Upper lobe of right lung (tissue), 1 donor: Measurements from ENCODE around the gene HMSD. TPM values are rescaled to one million over a fixed set of nuclear protein-coding genes. Genes with fewer than 3 reads are reported as not detected.
"Not testable (repeated sequence)": the region's sequence is repeated elsewhere in the genome, so short reads cannot be mapped to it uniquely, and the experiment has no call there.

Experiments used
- ATAC-seq: fragments of 200-7000 bp; cut with Tn5 transposase; one replicate; pipeline ENCODE4 v1.9.1; 2020; ENCODE audit warnings: mild to moderate bottlenecking, moderate library complexity
- DNase-seq: peaks from one replicate; pipeline ENCODE4 v3.0.0-alpha.2; 2020
- H3K27ac ChIP-seq: fragments of 200-600 bp; one replicate; pipeline ENCODE4 v1.8.0; 2022
- H3K27me3 ChIP-seq: fragments of 200-600 bp; one replicate; pipeline ENCODE4 v1.8.0; 2022; ENCODE audit warnings: mild to moderate bottlenecking
- H3K36me3 ChIP-seq: fragments of 200-600 bp; one replicate; pipeline ENCODE4 v1.8.0; 2022
- H3K4me1 ChIP-seq: fragments of 200-600 bp; one replicate; pipeline ENCODE4 v1.8.0; 2022
- H3K4me3 ChIP-seq: fragments of 200-600 bp; one replicate; pipeline ENCODE4 v1.8.0; 2022; ENCODE audit warnings: mild to moderate bottlenecking
- H3K9me3 ChIP-seq: fragments of 200-600 bp; one replicate; pipeline ENCODE4 v1.8.0; 2022
- CTCF ChIP-seq: fragments of 200-600 bp; IDR thresholded peaks from one replicate; pipeline ENCODE4 v1.8.0; 2022; ENCODE audit warnings: antibody characterized with exemption
- intact Hi-C: fragments of 100-400 bp; cut with DNase I; formaldehyde crosslinking; loops from one replicate; pipeline ENCODE4 v1.11.0; 2022
- total RNA-seq: library from RNA; stranded (reverse); fragmentation: NEBNext Ultra II Directional; extraction: Animal tissue kit (Norgen Biotek cat#: 25700); gene quantifications from one replicate; pipeline ENCODE4 v1.2.1, GENCODE V29; 2021
- donor health status: DM: no; HTN: yes; CAD: no; lungs with severe emphysema.

Gene HMSD
- total RNA-seq, 1 donor from 2014 or later = 2.1 TPM

- Histone ChIP-seq H3K4me3 (no peak overlapping the region), H3K27ac (no peak overlapping the region), H3K36me3 (no peaks in the 10 kb centered on the region), H3K27me3 (peaks cover 7% of the 10 kb centered on the region), H3K4me1 (peaks cover 11% of the 10 kb centered on the region), H3K9me3 (no peaks in the 10 kb centered on the region)
- ATAC-seq (no peak), DNase-seq (no peak)
- intact Hi-C loops = no loop called here
- no peak for TF ChIP-seq CTCF
These were observed 9.1 kb upstream of the HMSD start for GRCh38 chr18:63940008-63940407.

GRCh38 chr18:63940543-63941050, 8.5 kb upstream of the HMSD start:
- DNase-seq, ATAC-seq, H3K9me3 ChIP-seq, H3K27me3 ChIP-seq, H3K36me3 ChIP-seq, intact Hi-C loops, H3K27ac ChIP-seq, H3K4me3 ChIP-seq: not testable (repeated sequence)
- peaks cover 11% of the 10 kb centered on the region for H3K4me1 ChIP-seq

- no peak for TF ChIP-seq CTCF
- ATAC-seq = no peak
- Histone ChIP-seq H3K27ac (no peak overlapping the region), H3K9me3 (no peaks in the 10 kb centered on the region), H3K4me3 (no peak overlapping the region), H3K4me1 (no peaks in the 10 kb centered on the region), H3K27me3 (peaks cover 7% of the 10 kb centered on the region), H3K36me3 (no peaks in the 10 kb centered on the region)
- DNase-seq = no peak
- intact Hi-C loops = no loop called here
These were observed 1.9 kb upstream of the HMSD start for GRCh38 chr18:63947051-63947790.

DNA sequence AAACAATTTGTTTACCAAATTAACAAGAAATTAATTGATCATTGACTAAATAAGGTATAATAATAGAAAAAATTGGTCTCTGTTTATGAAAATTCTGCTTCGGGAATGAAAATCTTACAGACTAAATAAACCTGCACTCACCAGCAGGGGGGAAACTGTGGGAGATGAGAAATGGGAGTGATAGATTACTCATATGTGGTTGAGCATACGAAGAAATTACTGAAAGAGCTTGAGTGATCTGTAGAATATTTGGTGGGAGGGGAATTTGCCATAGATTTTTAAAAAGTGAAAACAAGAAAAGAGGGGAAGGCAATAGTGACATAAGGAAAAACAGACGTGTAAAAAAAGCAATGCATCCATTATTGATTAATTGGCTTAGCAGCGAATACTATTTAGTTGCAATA, 2.2 kb downstream of the HMSD start:
- DNase-seq = no peak
- Histone ChIP-seq H3K36me3 (no peaks in the 10 kb centered on the region), H3K4me3 (no peak overlapping the region), H3K4me1 (no peaks in the 10 kb centered on the region), H3K27me3 (peaks cover 13% of the 10 kb centered on the region), H3K27ac (no peak overlapping the region), H3K9me3 (no peaks in the 10 kb centered on the region)
- TF ChIP-seq CTCF = no peak
- no peak for ATAC-seq
- intact Hi-C loops = no loop called here

GRCh38 chr18:63953811-63954210, 4.7 kb downstream of the HMSD start:
- no peak for DNase-seq
- intact Hi-C loops = no loop called here
- Histone ChIP-seq H3K36me3 (no peaks in the 10 kb centered on the region), H3K27ac (no peak overlapping the region), H3K27me3 (peaks cover 6% of the 10 kb centered on the region), H3K9me3 (no peaks in the 10 kb centered on the region), H3K4me3 (no peak overlapping the region), H3K4me1 (no peaks in the 10 kb centered on the region)
- no peak for TF ChIP-seq CTCF
- ATAC-seq = no peak

- no peak for ATAC-seq
- peaks cover 6% of the 10 kb centered on the region for H3K27me3 ChIP-seq
These were observed 7.7 kb downstream of the HMSD start for GRCh38 chr18:63956755-63957154.

More at GRCh38 chr18:63956755-63957154, 7.7 kb downstream of the HMSD start:
- no peak overlapping the region for H3K4me3 ChIP-seq
- no peak for DNase-seq
- H3K9me3 ChIP-seq = no peaks in the 10 kb centered on the region
- no peaks in the 10 kb centered on the region for H3K36me3 ChIP-seq
- no peak overlapping the region for H3K27ac ChIP-seq
- intact Hi-C loops = no loop called here
- no peaks in the 10 kb centered on the region for H3K4me1 ChIP-seq
- TF ChIP-seq CTCF = no peak
